ENCODE data around the gene WDFY4. TPM values are rescaled to one million over a fixed set of nuclear protein-coding genes. Genes with fewer than 3 reads are reported as not detected.

The WDFY4 gene
- polyA plus RNA-seq, 1 donor (not counting 4 experiments of a cell fraction or from before 2014, with no cell fraction given): 0.04 TPM

GRCh38 chr10:48711830-48712229 lies 27.2 kb downstream of the WDFY4 start:
- H4K20me1 ChIP-seq (ENCODE audit: control insufficient read depth, extremely low read depth, insufficient read depth, low read length): no peaks in the 10 kb centered on the region
- H2AFZ ChIP-seq (ENCODE audit: control insufficient read depth, low read length): no peak overlapping the region
- H3K4me1 ChIP-seq (ENCODE audit: control insufficient read depth, extremely low read depth, insufficient read depth, low read length): no peaks in the 10 kb centered on the region
- H3K79me2 ChIP-seq (ENCODE audit: control insufficient read depth, insufficient read depth, low read length): no peaks in the 10 kb centered on the region
- no peaks in the 10 kb centered on the region for H3K36me3 ChIP-seq (ENCODE audit: control insufficient read depth in 2 of 2, extremely low read depth in 1 of 2, insufficient read depth in 2 of 2, low read length in 2 of 2)
- no peak overlapping the region for H3K9ac ChIP-seq (ENCODE audit: control insufficient read depth, extremely low read depth, insufficient read depth, low read length)
- no peaks in the 10 kb centered on the region for H3K9me1 ChIP-seq (ENCODE audit: control insufficient read depth, extremely low read depth, insufficient read depth, low read length)
- TF ChIP-seq, protein P1, sequence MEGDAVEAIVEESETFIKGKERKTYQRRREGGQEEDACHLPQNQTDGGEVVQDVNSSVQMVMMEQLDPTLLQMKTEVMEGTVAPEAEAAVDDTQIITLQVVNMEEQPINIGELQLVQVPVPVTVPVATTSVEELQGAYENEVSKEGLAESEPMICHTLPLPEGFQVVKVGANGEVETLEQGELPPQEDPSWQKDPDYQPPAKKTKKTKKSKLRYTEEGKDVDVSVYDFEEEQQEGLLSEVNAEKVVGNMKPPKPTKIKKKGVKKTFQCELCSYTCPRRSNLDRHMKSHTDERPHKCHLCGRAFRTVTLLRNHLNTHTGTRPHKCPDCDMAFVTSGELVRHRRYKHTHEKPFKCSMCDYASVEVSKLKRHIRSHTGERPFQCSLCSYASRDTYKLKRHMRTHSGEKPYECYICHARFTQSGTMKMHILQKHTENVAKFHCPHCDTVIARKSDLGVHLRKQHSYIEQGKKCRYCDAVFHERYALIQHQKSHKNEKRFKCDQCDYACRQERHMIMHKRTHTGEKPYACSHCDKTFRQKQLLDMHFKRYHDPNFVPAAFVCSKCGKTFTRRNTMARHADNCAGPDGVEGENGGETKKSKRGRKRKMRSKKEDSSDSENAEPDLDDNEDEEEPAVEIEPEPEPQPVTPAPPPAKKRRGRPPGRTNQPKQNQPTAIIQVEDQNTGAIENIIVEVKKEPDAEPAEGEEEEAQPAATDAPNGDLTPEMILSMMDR (optimal IDR thresholded peaks at IDR 0.05 in 1 of 3, IDR thresholded peaks at IDR 0.05 in 1 of 3, conservative IDR thresholded peaks at IDR 0.05 in 1 of 3; ENCODE audit: extremely low read depth in 1 of 3, insufficient read depth in 2 of 3, low read length in 3 of 3): no peak
- no peak for TF ChIP-seq EZH2 (IDR thresholded peaks at IDR 0.05; ENCODE audit: low read length)
- H3K9me3 ChIP-seq (ENCODE audit: control insufficient read depth, low read depth, low read length): no peaks in the 10 kb centered on the region
- dilution Hi-C loops (cut with MboI; ENCODE audit: extremely low pct_ligation_motif_present, low sequenced_read_pairs): no loop called here
- H3K27ac ChIP-seq (ENCODE audit: control insufficient read depth, insufficient read depth, low read length): no peak overlapping the region
- FAIRE-seq (no peak), DNase-seq (ENCODE audit: low read depth, low spot score) (no peak)
- no peaks in the 10 kb centered on the region for H3K27me3 ChIP-seq (ENCODE audit: control insufficient read depth, extremely low read depth, insufficient read depth, low read length)
- no peak overlapping the region for H3K4me3 ChIP-seq (ENCODE audit: control insufficient read depth in 2 of 3, extremely low read depth in 1 of 3, insufficient read depth in 2 of 3, low read depth in 1 of 3, low read length in 3 of 3)
- no peak overlapping the region for H3K4me2 ChIP-seq (ENCODE audit: control insufficient read depth, extremely low read depth, insufficient read depth, low read depth, low read length)

DNA sequence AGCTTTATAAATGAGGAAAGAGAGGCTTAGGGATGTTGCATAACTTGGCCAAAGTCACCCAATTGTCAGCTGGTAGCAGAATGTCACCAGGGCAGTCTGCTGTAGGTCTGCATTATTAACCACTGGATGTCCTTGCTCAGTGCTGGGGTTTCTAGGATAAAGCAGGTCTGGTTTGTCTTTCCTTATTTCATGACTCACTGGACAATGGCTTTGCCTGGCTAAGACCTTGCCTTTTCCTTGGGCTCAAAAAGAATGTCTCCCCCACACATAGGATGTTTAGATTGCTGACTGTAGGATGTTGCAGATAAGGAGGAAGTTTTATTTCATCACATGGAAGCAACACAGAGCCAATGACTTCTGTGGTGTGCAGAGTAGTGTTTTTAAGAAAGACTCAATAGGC lies 29.4 kb downstream of the WDFY4 start:
- FAIRE-seq (no peak), DNase-seq (ENCODE audit: low read depth, low spot score) (no peak)
- no peaks in the 10 kb centered on the region for H3K9me1 ChIP-seq (ENCODE audit: control insufficient read depth, extremely low read depth, insufficient read depth, low read length)
- H3K4me2 ChIP-seq (ENCODE audit: control insufficient read depth, extremely low read depth, insufficient read depth, low read depth, low read length): no peak overlapping the region
- TF ChIP-seq EZH2 (IDR thresholded peaks at IDR 0.05; ENCODE audit: low read length): no peak
- TF ChIP-seq, protein P1 (optimal IDR thresholded peaks at IDR 0.05 in 1 of 3, IDR thresholded peaks at IDR 0.05 in 1 of 3, conservative IDR thresholded peaks at IDR 0.05 in 1 of 3; ENCODE audit: extremely low read depth in 1 of 3, insufficient read depth in 2 of 3, low read length in 3 of 3): no peak
- no peak overlapping the region for H3K9ac ChIP-seq (ENCODE audit: control insufficient read depth, extremely low read depth, insufficient read depth, low read length)
- no peaks in the 10 kb centered on the region for H4K20me1 ChIP-seq (ENCODE audit: control insufficient read depth, extremely low read depth, insufficient read depth, low read length)
- dilution Hi-C loops (cut with MboI; ENCODE audit: extremely low pct_ligation_motif_present, low sequenced_read_pairs): no loop called here
- H3K36me3 ChIP-seq (ENCODE audit: control insufficient read depth in 2 of 2, extremely low read depth in 1 of 2, insufficient read depth in 2 of 2, low read length in 2 of 2): no peaks in the 10 kb centered on the region
- no peak overlapping the region for H3K27ac ChIP-seq (ENCODE audit: control insufficient read depth, insufficient read depth, low read length)
- H3K4me3 ChIP-seq (ENCODE audit: control insufficient read depth in 2 of 3, extremely low read depth in 1 of 3, insufficient read depth in 2 of 3, low read depth in 1 of 3, low read length in 3 of 3): no peak overlapping the region
- H3K27me3 ChIP-seq (ENCODE audit: control insufficient read depth, extremely low read depth, insufficient read depth, low read length): peaks cover 4% of the 10 kb centered on the region
- no peak overlapping the region for H2AFZ ChIP-seq (ENCODE audit: control insufficient read depth, low read length)
- H3K9me3 ChIP-seq (ENCODE audit: control insufficient read depth, low read depth, low read length): no peaks in the 10 kb centered on the region
- H3K4me1 ChIP-seq (ENCODE audit: control insufficient read depth, extremely low read depth, insufficient read depth, low read length): no peaks in the 10 kb centered on the region
- H3K79me2 ChIP-seq (ENCODE audit: control insufficient read depth, insufficient read depth, low read length): no peaks in the 10 kb centered on the region

All from keratinocyte (primary cell).